Astrocyte of the spinal cord (primary cell): Measurements from ENCODE around the gene RBBP5.

ENCODE experiments used
- DNase-seq: peaks from one replicate; pipeline ENCODE4 v3.0.0; 2011; ENCODE audit warnings: low read depth, low spot score
- H3K4me3 ChIP-seq: 2 replicates; pipeline ENCODE4 v1.5.1; 2011; ENCODE audit warnings: low read depth, mild to moderate bottlenecking, low read length, moderate library complexity
- in situ Hi-C: cut with HindIII; loops from 2 replicates; pipeline ENCODE4 v1.10.0; 2017; ENCODE audit warnings: low sequenced_read_pairs
- TF ChIP-seq, protein P1 (sequence below): IDR thresholded peaks from 2 replicates; pipeline ENCODE4 v1.5.1; 2012; ENCODE audit warnings: low read depth, mild to moderate bottlenecking, low read length, inconsistent platforms

Gene RBBP5

DNA sequence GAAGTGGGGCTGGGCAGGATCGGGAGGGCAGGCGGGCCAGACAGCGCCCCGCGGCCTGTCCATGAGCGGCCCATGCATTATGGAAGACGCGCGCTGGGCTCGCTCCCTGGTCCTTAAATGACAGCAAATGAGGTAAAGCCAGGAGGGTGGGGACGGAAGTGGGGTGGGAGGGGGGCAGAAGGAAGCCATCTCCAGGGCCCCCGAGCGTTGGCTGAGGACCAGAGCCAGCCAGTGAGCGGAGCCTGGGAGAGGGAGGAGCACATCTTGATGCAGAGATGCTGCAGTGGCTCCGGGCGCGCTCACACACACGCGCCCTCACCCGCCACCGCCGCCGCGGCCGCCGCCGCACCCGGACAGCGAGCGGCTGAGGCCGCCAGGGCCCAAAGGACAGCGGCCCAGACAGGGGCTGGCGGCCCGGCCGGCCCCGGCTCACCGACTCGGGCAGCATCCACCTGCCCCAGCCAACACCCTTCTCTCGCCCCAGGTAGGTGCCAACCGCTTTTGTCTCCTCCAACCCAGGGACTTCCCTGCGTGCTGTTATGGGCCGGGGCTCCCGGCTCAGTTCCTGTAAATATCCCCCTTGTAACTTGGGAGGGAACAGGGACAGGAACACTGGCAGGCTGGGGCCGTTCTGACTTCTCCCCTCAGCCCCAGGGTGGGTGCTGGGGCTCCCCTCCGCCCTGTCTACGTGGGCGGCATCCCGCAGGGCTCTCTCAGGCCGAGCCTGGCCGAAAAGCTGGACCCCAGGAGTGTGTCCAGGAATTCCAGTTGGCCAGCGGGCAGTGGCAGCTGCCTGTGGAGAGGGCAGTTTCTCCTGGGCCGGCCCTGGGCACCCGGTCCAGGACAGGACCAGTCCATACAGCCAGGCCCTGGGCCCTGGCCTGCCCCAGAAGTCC lies 78.6 kb downstream of the RBBP5 start, which contains the start of gene CNTN2:
CNTN2 (plus strand) TSS at position 302 of the 896 bp plus-strand sequence. CDS start 9,974 bp downstream, outside the sequence.
- TF ChIP-seq, protein P1, sequence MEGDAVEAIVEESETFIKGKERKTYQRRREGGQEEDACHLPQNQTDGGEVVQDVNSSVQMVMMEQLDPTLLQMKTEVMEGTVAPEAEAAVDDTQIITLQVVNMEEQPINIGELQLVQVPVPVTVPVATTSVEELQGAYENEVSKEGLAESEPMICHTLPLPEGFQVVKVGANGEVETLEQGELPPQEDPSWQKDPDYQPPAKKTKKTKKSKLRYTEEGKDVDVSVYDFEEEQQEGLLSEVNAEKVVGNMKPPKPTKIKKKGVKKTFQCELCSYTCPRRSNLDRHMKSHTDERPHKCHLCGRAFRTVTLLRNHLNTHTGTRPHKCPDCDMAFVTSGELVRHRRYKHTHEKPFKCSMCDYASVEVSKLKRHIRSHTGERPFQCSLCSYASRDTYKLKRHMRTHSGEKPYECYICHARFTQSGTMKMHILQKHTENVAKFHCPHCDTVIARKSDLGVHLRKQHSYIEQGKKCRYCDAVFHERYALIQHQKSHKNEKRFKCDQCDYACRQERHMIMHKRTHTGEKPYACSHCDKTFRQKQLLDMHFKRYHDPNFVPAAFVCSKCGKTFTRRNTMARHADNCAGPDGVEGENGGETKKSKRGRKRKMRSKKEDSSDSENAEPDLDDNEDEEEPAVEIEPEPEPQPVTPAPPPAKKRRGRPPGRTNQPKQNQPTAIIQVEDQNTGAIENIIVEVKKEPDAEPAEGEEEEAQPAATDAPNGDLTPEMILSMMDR: no peak
- in situ Hi-C loops: no loop called here
- no peak for DNase-seq
- no peak within 1 kb of the TSS for H3K4me3 ChIP-seq

DNA sequence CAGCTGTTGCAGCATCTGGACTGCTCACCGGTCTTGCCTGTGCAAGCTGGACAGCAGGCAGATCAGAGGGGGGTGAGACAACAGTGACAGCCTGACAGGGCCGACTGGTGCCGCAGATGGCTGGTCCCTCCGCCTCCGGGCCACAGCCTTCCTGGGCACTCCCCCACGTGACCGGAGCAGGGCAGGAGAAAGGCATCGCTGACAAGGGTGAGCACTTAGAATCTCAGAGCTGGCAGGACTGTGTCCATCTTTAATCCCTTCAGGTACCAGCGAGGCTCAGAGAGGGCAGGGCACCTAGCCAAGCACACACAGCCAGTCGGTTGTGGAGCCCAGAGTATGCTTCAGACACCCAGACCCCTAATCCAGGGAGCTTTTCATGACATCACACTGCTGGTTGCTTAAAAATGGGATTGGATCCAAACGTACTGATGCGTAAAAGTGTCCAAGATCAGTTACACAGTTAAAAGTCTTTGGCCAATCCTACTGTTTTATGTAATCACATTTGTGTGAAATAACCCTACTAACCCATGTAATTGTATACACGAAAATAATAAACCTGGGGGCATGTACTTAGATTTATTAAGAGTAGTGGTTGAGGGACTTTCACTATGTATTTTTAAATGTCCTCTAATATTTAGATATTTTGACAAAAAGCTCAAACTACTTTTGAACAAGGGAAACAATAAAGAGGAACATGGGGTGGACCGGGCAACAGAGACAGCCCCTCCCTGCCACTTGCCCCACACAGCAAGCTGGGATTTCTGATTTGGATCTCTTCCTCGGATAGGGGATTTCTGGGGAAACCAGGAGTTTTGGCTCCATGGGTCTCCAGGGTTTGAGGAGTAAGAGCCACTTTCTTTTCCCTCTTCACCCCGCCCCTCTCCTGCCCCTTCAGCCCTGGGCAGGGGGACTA lies 79.5 kb downstream of the RBBP5 start:
- in situ Hi-C loops: no loop called here
- no peak overlapping the region for H3K4me3 ChIP-seq
- TF ChIP-seq, protein P1: no peak
- no peak for DNase-seq

DNA sequence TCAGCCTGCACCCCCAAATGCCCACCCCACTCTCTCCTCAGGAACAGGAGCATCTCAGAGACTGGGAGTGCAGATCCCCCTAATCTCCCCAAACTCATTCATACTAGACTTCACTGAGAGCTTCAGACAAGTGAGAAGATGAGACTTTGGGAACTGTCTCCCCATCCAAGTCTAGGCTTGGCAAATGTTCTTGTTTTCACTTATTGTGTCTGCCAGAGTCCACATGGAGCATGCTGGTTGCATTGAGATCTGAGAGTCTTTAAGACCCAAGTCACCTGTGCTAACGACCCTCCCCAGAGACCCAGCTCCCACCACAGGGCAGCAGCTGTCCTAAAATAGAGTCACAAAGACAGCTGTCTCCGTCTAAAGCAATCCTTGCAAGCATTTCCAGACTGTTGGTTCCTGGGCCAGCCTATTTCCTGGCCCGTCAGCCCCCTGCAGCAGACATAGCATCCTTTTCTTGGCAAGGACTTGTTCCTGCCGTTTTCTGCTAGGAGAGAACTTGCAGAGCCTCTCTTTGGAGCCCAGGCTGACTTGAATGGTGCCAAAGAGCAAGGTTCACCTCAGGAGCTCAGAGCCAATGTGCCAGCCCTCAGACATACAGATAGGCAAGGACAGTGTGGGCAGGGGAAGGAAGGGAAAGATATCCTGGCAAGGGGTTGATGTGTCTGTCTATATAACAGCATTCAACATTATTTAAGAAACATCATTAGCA lies 80.6 kb downstream of the RBBP5 start:
- in situ Hi-C loops: no loop called here
- H3K4me3 ChIP-seq: no peak overlapping the region
- TF ChIP-seq, protein P1: no peak
- DNase-seq: no peak

DNA sequence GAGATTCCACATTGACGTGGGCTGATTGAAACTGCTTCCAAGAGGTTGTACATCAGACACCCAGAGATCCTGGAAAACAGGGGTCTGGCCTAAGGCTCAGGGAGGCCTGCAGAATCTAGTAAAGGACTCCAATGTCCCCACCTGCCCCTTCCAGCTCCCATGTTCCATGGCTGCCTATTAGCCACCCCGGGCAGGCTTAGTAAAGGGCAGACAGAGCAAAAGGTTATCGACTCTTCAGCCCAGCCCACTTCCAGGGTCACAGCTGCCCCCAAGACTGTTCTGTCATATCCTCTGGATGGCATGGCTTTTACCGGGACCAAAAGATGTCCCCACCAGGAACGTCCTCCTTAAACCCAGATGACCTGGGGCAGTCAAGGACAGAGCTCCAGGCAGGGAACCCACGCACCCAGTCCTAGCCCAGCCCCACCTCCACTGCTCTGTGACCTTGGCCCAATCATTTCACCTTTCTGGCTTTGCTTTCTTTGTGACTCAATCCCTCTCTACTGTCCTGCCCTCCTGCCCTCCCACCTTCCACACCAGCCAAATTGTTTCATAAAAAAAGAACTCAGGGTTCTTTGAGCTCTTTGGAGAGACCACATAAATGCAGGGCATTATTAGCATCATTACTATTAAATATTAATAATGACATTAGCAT lies 83.5 kb downstream of the RBBP5 start:
- H3K4me3 ChIP-seq: no peak overlapping the region
- TF ChIP-seq, protein P1: no peak
- no peak for DNase-seq
- in situ Hi-C loops: no loop called here

DNA sequence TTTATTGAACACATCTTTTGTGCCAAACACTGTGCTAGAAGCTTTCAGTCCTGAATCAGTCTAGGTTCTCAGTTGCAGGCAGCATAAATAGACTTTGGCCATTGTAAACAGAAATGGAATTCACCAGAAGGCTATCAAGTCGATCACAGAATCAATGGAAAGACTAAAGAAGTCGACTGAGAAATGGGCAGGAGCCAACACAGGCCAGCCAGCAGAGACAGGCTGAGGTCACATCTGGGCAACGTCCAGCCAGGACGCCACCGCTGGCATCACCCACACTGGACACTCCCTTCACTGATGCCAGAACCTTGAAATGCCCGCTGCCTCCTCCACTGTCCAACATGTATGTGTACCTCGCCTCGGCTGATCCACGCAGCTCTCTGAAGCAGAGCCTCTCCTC lies 84.2 kb downstream of the RBBP5 start:
- H3K4me3 ChIP-seq: no peak overlapping the region
- DNase-seq: no peak
- TF ChIP-seq, protein P1: no peak
- in situ Hi-C loops: no loop called here
